Suprapubic skin (tissue), 4 donors: ENCODE data around the gene NT5C3A. TPM values are rescaled to one million over a fixed set of nuclear protein-coding genes. Genes with fewer than 3 reads are reported as not detected.

Experiments
- DNase-seq, 2 donors: peaks; one replicate each; pipeline ENCODE4 v3.0.0-alpha.2; 2019; ENCODE audit warnings: low spot score in 2 of 2
- H3K27ac ChIP-seq: fragments of 200-600 bp; sonication (generic); one replicate; pipeline ENCODE4 v1.5.1; 2019
- H3K27me3 ChIP-seq: fragments of 200-600 bp; sonication (generic); one replicate; pipeline ENCODE4 v1.5.1; 2019
- H3K36me3 ChIP-seq: fragments of 200-600 bp; sonication (generic); one replicate; pipeline ENCODE4 v1.5.1; 2019
- H3K4me1 ChIP-seq: fragments of 200-600 bp; sonication (generic); one replicate; pipeline ENCODE4 v1.5.1; 2019
- H3K4me3 ChIP-seq: fragments of 200-600 bp; sonication (generic); one replicate; pipeline ENCODE4 v1.5.1; 2019; ENCODE audit warnings: mild to moderate bottlenecking
- H3K9me3 ChIP-seq: fragments of 200-600 bp; sonication (generic); one replicate; pipeline ENCODE4 v1.5.1; 2019
- EP300 ChIP-seq: sonication (generic); formaldehyde crosslinking; IDR thresholded peaks from one replicate; pipeline ENCODE4 v1.6.1; 2017; ENCODE audit warnings: antibody characterized with exemption
- POLR2A ChIP-seq, 2 donors: fragments of 450-650 bp; IDR thresholded peaks; one replicate each; pipeline ENCODE4 v1.6.1; 2017; ENCODE audit warnings: antibody characterized with exemption in 2 of 2, mild to moderate bottlenecking in 2 of 2, moderate library complexity in 2 of 2
- POLR2AphosphoS5 ChIP-seq, 3 donors: sonication (generic); formaldehyde crosslinking; IDR thresholded peaks; one replicate each; pipeline ENCODE4 v1.6.1; 2017; ENCODE audit warnings: antibody characterized with exemption in 3 of 3
- WGBS: methylation state at CpG from one replicate; pipeline ENCODE4 v1.1.5; 2018; 5-methylcytosine and 5-hydroxymethylcytosine counted together
- total RNA-seq, 4 donors: library from RNA; depleted of rRNA; stranded (reverse); fragments of >200 nt; gene quantifications; one replicate each; pipeline ENCODE4 v1.1.0, GENCODE V29; 2016
- TF ChIP-seq, protein P1 (sequence below), 2 donors: fragments of 200-600 bp in 1 of 2; fragments of 450-650 bp in 1 of 2; sonication (generic) in 1 of 2; IDR thresholded peaks; one replicate each; pipeline ENCODE4 v1.5.1; 2016 to 2019; ENCODE audit warnings: antibody characterized with exemption in 2 of 2, mild to moderate bottlenecking in 1 of 2, moderate library complexity in 1 of 2

The NT5C3A gene
- total RNA-seq, 4 donors from 2014 or later: 26.3 to 51.9 (median 37.2) TPM

DNA sequence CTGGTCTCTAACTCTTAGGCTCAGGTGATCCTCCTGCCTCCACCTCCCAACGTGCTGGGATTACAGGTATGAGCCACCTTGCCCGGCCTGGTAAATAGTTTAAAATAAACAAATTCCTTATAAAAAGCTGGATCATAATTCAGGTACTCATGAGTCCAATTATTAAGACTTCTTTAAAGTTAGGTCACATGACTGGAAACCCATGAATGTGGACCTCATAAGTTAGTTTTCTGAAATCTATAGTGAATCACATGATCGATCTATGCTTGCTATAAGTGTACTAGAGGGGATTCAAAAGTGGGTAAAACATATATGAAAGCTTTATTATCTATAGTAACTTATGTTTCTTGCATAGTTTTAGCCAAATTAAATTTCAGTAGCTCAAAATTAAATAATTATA lies 14.3 kb downstream of the NT5C3A start:
- WGBS: 95% methylated on average over 3 of the region's 3 CpGs
- no peak overlapping the region for H3K27ac ChIP-seq

DNA sequence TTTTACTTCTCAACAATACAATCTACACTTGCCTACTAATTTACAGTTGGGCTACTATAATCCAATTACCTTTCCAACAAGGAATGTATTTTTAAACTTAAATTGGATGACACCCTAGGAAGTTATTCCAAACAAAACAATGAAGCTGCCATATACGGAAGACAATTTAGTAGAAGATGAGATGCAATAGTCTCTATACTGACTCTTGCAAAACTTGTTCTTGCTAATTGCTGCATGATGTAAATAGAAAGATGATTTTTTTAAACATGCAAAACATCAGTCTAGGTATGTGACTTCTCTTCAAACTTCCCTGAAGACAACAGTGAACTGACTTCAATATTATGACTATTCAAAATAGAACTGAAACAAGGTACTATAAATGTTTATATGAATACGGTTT lies 17.6 kb downstream of the NT5C3A start:
- H3K27me3 ChIP-seq: no peaks in the 10 kb centered on the region
- no peak overlapping the region for H3K27ac ChIP-seq
- no peak for DNase-seq
- 47% methylated on average over 2 of the region's 2 CpGs for WGBS
- no peaks in the 10 kb centered on the region for H3K36me3 ChIP-seq
- no peak overlapping the region for H3K4me3 ChIP-seq
- no peak for TF ChIP-seq EP300
- TF ChIP-seq, protein P1, sequence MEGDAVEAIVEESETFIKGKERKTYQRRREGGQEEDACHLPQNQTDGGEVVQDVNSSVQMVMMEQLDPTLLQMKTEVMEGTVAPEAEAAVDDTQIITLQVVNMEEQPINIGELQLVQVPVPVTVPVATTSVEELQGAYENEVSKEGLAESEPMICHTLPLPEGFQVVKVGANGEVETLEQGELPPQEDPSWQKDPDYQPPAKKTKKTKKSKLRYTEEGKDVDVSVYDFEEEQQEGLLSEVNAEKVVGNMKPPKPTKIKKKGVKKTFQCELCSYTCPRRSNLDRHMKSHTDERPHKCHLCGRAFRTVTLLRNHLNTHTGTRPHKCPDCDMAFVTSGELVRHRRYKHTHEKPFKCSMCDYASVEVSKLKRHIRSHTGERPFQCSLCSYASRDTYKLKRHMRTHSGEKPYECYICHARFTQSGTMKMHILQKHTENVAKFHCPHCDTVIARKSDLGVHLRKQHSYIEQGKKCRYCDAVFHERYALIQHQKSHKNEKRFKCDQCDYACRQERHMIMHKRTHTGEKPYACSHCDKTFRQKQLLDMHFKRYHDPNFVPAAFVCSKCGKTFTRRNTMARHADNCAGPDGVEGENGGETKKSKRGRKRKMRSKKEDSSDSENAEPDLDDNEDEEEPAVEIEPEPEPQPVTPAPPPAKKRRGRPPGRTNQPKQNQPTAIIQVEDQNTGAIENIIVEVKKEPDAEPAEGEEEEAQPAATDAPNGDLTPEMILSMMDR (IDR thresholded peaks at IDR 0.05): no peak
- no peak for TF ChIP-seq POLR2A (IDR thresholded peaks at IDR 0.05)
- no peak for TF ChIP-seq POLR2AphosphoS5 (IDR thresholded peaks at IDR 0.05)
- no peaks in the 10 kb centered on the region for H3K9me3 ChIP-seq
- peaks cover 43% of the 10 kb centered on the region for H3K4me1 ChIP-seq

More for the DNA sequence above, 14.3 kb downstream of the NT5C3A start:
- no peaks in the 10 kb centered on the region for H3K36me3 ChIP-seq
- H3K27me3 ChIP-seq: no peaks in the 10 kb centered on the region
- no peak overlapping the region for H3K4me3 ChIP-seq
- H3K9me3 ChIP-seq: no peaks in the 10 kb centered on the region
- no peak for DNase-seq
- no peak for TF ChIP-seq EP300
- H3K4me1 ChIP-seq: peaks cover 33% of the 10 kb centered on the region

DNA sequence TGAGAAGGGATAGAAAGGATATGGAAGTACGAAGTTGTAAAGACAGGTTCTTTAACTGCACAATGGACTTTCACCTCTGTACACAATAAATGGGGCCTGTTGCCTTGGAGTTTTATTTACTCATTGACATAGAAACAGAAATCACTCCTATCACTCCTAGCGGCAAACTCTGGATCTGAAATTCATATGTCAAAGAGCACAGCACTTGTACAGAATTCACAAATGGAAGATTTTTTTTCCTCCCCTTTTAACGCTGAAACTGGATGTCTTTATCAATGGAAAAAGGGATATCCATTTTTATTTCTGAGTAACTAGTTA lies 18.2 kb downstream of the NT5C3A start:
- WGBS: 43% methylated on average over 3 of the region's 3 CpGs
- peaks cover 42% of the 10 kb centered on the region for H3K4me1 ChIP-seq
- DNase-seq: no peak

DNA sequence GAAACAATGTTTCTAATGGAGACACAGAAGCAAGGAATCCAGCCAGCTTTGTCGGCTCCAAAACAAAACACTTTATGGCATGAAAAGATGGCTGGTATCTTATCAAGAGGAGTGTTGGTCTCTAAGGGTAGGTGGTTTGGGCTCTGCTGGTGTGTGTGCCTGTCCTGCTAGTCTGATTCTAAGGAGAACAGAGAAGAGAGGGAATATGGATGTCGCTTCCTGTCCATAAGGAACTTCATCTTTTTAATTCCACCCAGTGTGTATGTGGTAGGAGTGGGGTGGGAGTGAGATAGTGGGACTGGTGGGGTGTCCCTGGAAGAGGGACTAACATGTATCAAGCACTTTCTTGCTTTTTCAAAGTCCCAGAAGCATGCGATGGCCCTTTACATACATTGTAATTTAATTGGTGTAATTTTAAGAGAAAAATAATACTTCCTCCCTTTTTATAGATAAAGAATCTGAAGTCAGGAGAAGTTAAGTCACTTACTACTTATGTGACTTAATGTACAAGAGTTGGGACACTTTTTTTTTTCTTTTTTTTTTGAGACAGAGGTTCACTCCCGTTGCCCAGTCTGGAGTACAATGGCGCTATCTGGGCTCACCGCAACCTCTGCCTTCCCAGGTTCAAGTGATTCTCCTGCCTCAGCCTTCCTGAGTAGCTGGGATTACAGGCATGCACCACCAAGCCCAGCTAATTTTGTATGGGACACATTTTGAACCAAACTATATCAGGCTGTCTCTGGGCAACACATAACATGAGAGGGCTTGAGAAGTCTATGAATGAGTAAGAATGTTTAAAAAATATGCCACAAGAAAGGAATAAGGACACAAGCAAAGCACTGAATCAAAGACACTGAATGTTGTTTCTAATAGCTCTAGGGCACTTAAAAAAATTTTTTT lies 18.8 kb downstream of the NT5C3A start:
- TF ChIP-seq, protein P1 (IDR thresholded peaks at IDR 0.05): no peak
- TF ChIP-seq POLR2A (IDR thresholded peaks at IDR 0.05) (no peak), EP300 (no peak), POLR2AphosphoS5 (IDR thresholded peaks at IDR 0.05) (no peak)
- peak overlapping the region; percentile 62 for H3K27ac ChIP-seq
- 88% methylated on average over 6 of the region's 6 CpGs for WGBS
- H3K9me3 ChIP-seq: no peaks in the 10 kb centered on the region
- no peak for DNase-seq
- no peak overlapping the region for H3K4me3 ChIP-seq
- H3K36me3 ChIP-seq: no peaks in the 10 kb centered on the region
- H3K27me3 ChIP-seq: no peaks in the 10 kb centered on the region
- H3K4me1 ChIP-seq: peaks cover 47% of the 10 kb centered on the region

More for the DNA sequence above, 18.2 kb downstream of the NT5C3A start:
- H3K9me3 ChIP-seq: no peaks in the 10 kb centered on the region
- H3K27me3 ChIP-seq: no peaks in the 10 kb centered on the region
- H3K36me3 ChIP-seq: no peaks in the 10 kb centered on the region
- peak overlapping the region; percentile 62 for H3K27ac ChIP-seq
- TF ChIP-seq POLR2AphosphoS5 (IDR thresholded peaks at IDR 0.05): no peak
- TF ChIP-seq POLR2A (IDR thresholded peaks at IDR 0.05): no peak
- TF ChIP-seq EP300: no peak
- TF ChIP-seq, protein P1 (IDR thresholded peaks at IDR 0.05): no peak
- no peak overlapping the region for H3K4me3 ChIP-seq

DNA sequence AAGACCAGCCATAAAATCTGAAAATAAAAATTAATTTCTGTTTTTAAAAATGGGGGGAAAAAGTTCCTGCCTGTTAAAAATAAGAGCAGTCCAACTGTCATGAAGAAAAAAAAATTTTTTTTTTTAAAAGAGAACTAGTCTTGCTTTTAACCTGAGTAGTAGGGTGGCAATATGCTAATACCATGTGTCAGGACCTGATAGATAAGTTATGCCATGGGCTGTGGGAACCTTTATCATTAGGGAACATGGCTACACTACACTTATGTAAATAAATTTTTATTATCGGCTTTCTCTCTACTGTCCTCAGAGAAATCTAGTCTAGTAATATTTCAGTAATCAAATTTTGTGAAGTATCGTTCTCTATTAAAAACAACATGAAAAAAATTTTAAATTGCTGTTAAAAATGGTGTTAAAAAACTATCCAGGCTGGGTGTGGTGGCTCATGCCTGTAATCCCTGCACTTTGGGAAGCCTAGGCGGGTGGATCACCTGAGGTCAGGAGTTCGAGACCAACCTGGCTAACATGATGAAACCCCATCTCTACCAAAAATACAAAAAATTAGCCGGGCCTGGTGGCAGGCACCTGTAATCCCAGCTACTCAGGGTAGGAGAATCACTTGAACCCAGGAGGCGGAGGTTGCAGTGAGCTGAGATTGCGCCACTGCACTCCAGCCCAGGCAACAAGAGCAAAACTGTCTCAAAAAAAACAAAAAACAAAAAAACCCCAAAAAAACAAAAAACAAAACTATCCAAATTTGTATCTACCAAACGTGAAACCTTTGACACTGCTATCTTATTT lies 20.7 kb downstream of the NT5C3A start:
- Histone ChIP-seq H3K27me3 (no peaks in the 10 kb centered on the region), H3K27ac (no peak overlapping the region), H3K4me3 (no peak overlapping the region), H3K4me1 (peaks cover 57% of the 10 kb centered on the region), H3K9me3 (no peaks in the 10 kb centered on the region), H3K36me3 (no peaks in the 10 kb centered on the region)
- TF ChIP-seq, protein P1 (IDR thresholded peaks at IDR 0.05): no peak
- TF ChIP-seq POLR2AphosphoS5 (IDR thresholded peaks at IDR 0.05) (no peak), POLR2A (IDR thresholded peaks at IDR 0.05) (no peak), EP300 (no peak)
- DNase-seq: no peak
- 92% methylated on average over 8 of the region's 8 CpGs for WGBS
